Spinal cord (tissue), 10 donors: ENCODE measurements around the gene GRAMD1C. TPM values are rescaled to one million over a fixed set of nuclear protein-coding genes. Genes with fewer than 3 reads are reported as not detected.

Experiments used
- DNase-seq, 6 donors: peaks; one replicate each; pipeline versions ENCODE4 v3.0.0 to v3.0.0-alpha.2; 2013 to 2015; ENCODE audit warnings: low spot score in 6 of 6, low read depth in 4 of 6
- H3K27ac ChIP-seq: one replicate; pipeline ENCODE4 v1.5.1; 2013; ENCODE audit warnings: low read depth, low read length, control low read depth
- H3K27me3 ChIP-seq: one replicate; pipeline ENCODE4 v1.6.1; 2013; ENCODE audit warnings: low read length; ENCODE audit not compliant: control insufficient read depth, insufficient read depth
- H3K36me3 ChIP-seq: one replicate; pipeline ENCODE4 v1.6.1; 2013; ENCODE audit warnings: low read length; ENCODE audit not compliant: control insufficient read depth, insufficient read depth
- H3K4me1 ChIP-seq: one replicate; pipeline ENCODE4 v1.6.1; 2013; ENCODE audit warnings: low read length; ENCODE audit not compliant: control insufficient read depth, insufficient read depth
- H3K4me3 ChIP-seq: one replicate; pipeline ENCODE4 v1.5.1; 2013; ENCODE audit warnings: low read depth, low read length, control low read depth
- H3K9me3 ChIP-seq: one replicate; pipeline ENCODE4 v1.6.1; 2013; ENCODE audit warnings: low read length; ENCODE audit not compliant: control insufficient read depth, insufficient read depth
- WGBS: methylation state at CpG from one replicate; pipeline ENCODE4 v1.1.5; 2013; ENCODE audit warnings: missing lambda C conversion rate; ENCODE audit not compliant: insufficient coverage; 5-methylcytosine and 5-hydroxymethylcytosine counted together
- polyA plus RNA-seq, 2 donors: library from polyadenylated mRNA; unstranded; fragments of 120-200 nt; gene quantifications; one replicate each; pipeline ENCODE4 v1.2.1, GENCODE V29; 2013; ENCODE audit not compliant: insufficient read length in 2 of 2
- total RNA-seq, 2 donors: library from RNA; depleted of rRNA in 1 of 2; stranded (reverse); fragments of 120-200 nt in 1 of 2; fragments of >200 nt in 1 of 2; gene quantifications; one replicate each; pipeline versions ENCODE4 v1.2.3 to v1.2.4, GENCODE V29; 2013 to 2014
- donor health status: healthy.

The GRAMD1C gene
- total and polyA plus RNA-seq, 4 donors: 10.5 to 21.3 (median 15.4) TPM

GRCh38 chr3:113894927-113895326 lies 56.3 kb downstream of the GRAMD1C start:
- WGBS: 95% methylated on average over 3 of the region's 4 CpGs
- no peaks in the 10 kb centered on the region for H3K4me1 ChIP-seq
- DNase-seq: no peak

GRCh38 chr3:113895964-113896363 lies 57.4 kb downstream of the GRAMD1C start:
- no peak for DNase-seq
- Histone ChIP-seq H3K27me3 (no peaks in the 10 kb centered on the region), H3K9me3 (no peaks in the 10 kb centered on the region), H3K36me3 (no peaks in the 10 kb centered on the region), H3K4me1 (no peaks in the 10 kb centered on the region), H3K27ac (no peak overlapping the region), H3K4me3 (no peak overlapping the region)
- 100% methylated on average over 3 of the region's 3 CpGs for WGBS

More at GRCh38 chr3:113894927-113895326, 56.3 kb downstream of the GRAMD1C start:
- Histone ChIP-seq H3K27me3 (no peaks in the 10 kb centered on the region), H3K27ac (no peak overlapping the region), H3K4me3 (no peak overlapping the region), H3K9me3 (no peaks in the 10 kb centered on the region), H3K36me3 (no peaks in the 10 kb centered on the region)

GRCh38 chr3:113896930-113897329 lies 58.3 kb downstream of the GRAMD1C start:
- H3K27me3 ChIP-seq: no peaks in the 10 kb centered on the region
- no peak for DNase-seq

GRCh38 chr3:113897373-113897777 lies 58.8 kb downstream of the GRAMD1C start:
- no peak overlapping the region for H3K4me3 ChIP-seq
- no peak for DNase-seq
- H3K36me3 ChIP-seq: no peaks in the 10 kb centered on the region
- H3K9me3 ChIP-seq: no peaks in the 10 kb centered on the region
- no peaks in the 10 kb centered on the region for H3K27me3 ChIP-seq
- H3K4me1 ChIP-seq: no peaks in the 10 kb centered on the region
- no CpG with 5 or more reads among the region's 1 CpG for WGBS
- H3K27ac ChIP-seq: no peak overlapping the region

More at GRCh38 chr3:113896930-113897329, 58.3 kb downstream of the GRAMD1C start:
- Histone ChIP-seq H3K36me3 (no peaks in the 10 kb centered on the region), H3K4me1 (no peaks in the 10 kb centered on the region), H3K9me3 (no peaks in the 10 kb centered on the region), H3K4me3 (no peak overlapping the region), H3K27ac (no peak overlapping the region)
- no CpG with 5 or more reads among the region's 3 CpGs for WGBS

- no CpG with 5 or more reads among the region's 2 CpGs for WGBS
- no peaks in the 10 kb centered on the region for H3K36me3 ChIP-seq
- no peak for DNase-seq
- H3K9me3 ChIP-seq: no peaks in the 10 kb centered on the region
- no peaks in the 10 kb centered on the region for H3K4me1 ChIP-seq
- no peak overlapping the region for H3K4me3 ChIP-seq
- H3K27ac ChIP-seq: no peak overlapping the region
- H3K27me3 ChIP-seq: no peaks in the 10 kb centered on the region
These were observed 60.3 kb downstream of the GRAMD1C start for GRCh38 chr3:113898892-113899291.

GRCh38 chr3:113906568-113907140 lies 68.1 kb downstream of the GRAMD1C start:
- H3K4me3 ChIP-seq: no peak overlapping the region
- DNase-seq: no peak
- H3K27ac ChIP-seq: no peak overlapping the region
- no peaks in the 10 kb centered on the region for H3K27me3 ChIP-seq
- H3K36me3 ChIP-seq: no peaks in the 10 kb centered on the region
- no peaks in the 10 kb centered on the region for H3K4me1 ChIP-seq
- no CpG with 5 or more reads among the region's 4 CpGs for WGBS
- H3K9me3 ChIP-seq: no peaks in the 10 kb centered on the region

GRCh38 chr3:113908133-113908532 lies 69.5 kb downstream of the GRAMD1C start:
- Histone ChIP-seq H3K27me3 (no peaks in the 10 kb centered on the region), H3K4me3 (no peak overlapping the region), H3K27ac (no peak overlapping the region), H3K36me3 (no peaks in the 10 kb centered on the region), H3K9me3 (no peaks in the 10 kb centered on the region), H3K4me1 (no peaks in the 10 kb centered on the region)
- peak in 1 of 6 donors; percentile 9 for DNase-seq

- WGBS: no CpG with 5 or more reads among the region's 5 CpGs
- Histone ChIP-seq H3K36me3 (no peaks in the 10 kb centered on the region), H3K27me3 (no peaks in the 10 kb centered on the region), H3K4me3 (no peak overlapping the region), H3K4me1 (no peaks in the 10 kb centered on the region), H3K9me3 (no peaks in the 10 kb centered on the region), H3K27ac (no peak overlapping the region)
- DNase-seq: no peak
These were observed 72.4 kb downstream of the GRAMD1C start for GRCh38 chr3:113910966-113911365.

GRCh38 chr3:113912552-113913236 lies 74.1 kb downstream of the GRAMD1C start:
- no peak overlapping the region for H3K27ac ChIP-seq
- no peaks in the 10 kb centered on the region for H3K9me3 ChIP-seq
- no peaks in the 10 kb centered on the region for H3K27me3 ChIP-seq
- 62% methylated on average over 2 of the region's 3 CpGs for WGBS
- peak in 4 of 6 donors; percentile 1 to 72 (median 30) for DNase-seq
- H3K36me3 ChIP-seq: no peaks in the 10 kb centered on the region
- H3K4me1 ChIP-seq: no peaks in the 10 kb centered on the region
- no peak overlapping the region for H3K4me3 ChIP-seq

GRCh38 chr3:113914646-113915045 lies 76.1 kb downstream of the GRAMD1C start:
- DNase-seq: no peak
- whole genome bisulfite sequencing: no CpG with 5 or more reads among the region's 2 CpGs
- no peaks in the 10 kb centered on the region for H3K27me3 ChIP-seq
- no peak overlapping the region for H3K27ac ChIP-seq
- H3K4me1 ChIP-seq: no peaks in the 10 kb centered on the region
- H3K9me3 ChIP-seq: no peaks in the 10 kb centered on the region
- no peaks in the 10 kb centered on the region for H3K36me3 ChIP-seq
- no peak overlapping the region for H3K4me3 ChIP-seq
